Activated T-cell treated with anti-CD3 and anti-CD28 coated beads for 4 hours (primary cell): ENCODE results near the gene ENTPD6.
"Not testable (repeated sequence)": the region's sequence is repeated elsewhere in the genome, so short reads cannot be mapped to it uniquely, and the experiment has no call there.

Source experiments
- DNase-seq: peaks from one replicate; pipeline ENCODE4 v3.0.0-alpha.2; 2020

ENTPD6 gene

DNA sequence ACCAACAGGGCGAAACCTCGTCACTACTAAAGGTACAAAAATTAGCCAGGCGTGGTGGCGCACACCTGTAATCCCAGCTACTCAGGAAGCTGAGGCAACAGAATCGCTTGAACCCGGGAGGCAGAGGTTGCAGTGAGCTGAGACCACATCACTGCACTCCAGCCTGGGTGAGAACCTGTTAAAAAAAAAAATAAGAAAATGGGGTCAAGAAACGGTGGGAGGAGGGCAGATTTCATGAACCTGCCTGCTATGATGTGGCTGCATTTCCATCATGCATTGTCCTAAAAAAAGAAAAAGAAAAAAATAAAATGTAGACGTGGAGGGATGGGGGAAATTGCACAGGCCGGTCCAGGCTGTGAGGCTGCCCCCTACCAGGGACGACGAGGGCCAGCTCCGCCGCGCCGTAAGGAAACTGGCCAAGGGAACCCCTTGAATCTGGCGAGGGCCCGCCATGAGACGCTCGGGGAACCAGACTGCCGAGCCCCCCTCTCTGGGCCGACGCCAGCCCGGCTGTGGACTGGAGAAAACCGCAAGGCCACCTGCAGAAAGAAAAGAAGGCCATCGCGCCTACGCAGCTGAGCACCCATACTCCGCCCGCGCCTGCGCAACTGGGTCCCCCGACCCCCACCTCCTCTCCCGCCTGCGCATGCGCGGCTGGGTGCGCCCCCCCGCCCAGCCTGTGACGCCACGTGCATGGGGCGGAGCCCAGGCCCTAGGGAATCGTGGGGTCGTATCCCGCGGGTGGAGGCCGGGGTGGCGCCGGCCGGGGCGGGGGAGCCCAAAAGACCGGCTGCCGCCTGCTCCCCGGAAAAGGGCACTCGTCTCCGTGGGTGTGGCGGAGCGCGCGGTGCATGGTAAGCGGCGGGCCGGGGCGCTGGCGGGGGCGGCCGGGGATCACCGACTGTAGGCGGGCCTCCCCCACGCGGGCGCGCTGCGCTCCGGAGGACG, at the start of gene ENTPD6:
TSS of gene ENTPD6 (plus strand) at position 699 of the 948 bp plus-strand sequence. CDS start 10,825 bp downstream, outside the sequence.
- DNase-seq = peak; percentile 89

DNA sequence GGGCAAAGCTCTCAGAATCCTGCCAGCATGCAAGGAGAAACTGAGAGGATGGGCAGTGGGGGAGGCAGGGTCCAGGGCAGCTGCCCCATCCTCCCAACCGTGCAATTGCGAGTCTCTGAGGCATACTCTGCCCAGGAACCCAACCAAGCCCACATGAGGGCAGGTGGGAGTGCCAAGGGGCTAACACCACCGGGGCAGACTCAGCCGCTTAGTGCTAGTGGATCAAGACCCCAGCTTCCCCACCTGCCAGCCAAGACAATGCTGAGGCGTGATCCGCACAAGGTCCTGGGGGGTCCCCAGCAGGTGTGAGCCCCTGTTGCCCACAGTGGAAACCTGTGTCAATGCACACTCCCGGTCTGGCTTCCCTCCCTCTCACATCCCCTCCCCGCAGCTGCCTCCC, 48.5 kb upstream of the ENTPD6 start:
- no peak for DNase-seq

DNA sequence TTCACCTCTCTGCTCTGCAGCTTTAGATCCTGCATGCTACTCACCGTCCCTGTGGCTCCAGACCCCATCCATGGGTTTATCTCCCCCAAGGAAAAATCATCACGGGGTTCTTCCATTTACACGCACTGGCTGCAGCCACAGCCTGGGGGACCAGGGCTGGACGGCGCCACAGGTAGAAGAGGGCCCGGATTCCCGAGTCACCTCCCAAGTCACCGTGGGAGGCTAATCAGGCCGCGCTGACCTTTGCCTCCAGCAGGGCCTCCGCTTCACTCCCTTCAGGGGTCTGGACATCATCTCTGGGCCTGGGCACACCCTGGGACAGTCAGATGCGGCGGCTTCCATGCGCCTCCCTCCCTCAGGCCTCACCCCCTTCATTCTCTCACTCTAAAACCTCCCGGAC, 47.8 kb upstream of the ENTPD6 start:
- no peak for DNase-seq

DNA sequence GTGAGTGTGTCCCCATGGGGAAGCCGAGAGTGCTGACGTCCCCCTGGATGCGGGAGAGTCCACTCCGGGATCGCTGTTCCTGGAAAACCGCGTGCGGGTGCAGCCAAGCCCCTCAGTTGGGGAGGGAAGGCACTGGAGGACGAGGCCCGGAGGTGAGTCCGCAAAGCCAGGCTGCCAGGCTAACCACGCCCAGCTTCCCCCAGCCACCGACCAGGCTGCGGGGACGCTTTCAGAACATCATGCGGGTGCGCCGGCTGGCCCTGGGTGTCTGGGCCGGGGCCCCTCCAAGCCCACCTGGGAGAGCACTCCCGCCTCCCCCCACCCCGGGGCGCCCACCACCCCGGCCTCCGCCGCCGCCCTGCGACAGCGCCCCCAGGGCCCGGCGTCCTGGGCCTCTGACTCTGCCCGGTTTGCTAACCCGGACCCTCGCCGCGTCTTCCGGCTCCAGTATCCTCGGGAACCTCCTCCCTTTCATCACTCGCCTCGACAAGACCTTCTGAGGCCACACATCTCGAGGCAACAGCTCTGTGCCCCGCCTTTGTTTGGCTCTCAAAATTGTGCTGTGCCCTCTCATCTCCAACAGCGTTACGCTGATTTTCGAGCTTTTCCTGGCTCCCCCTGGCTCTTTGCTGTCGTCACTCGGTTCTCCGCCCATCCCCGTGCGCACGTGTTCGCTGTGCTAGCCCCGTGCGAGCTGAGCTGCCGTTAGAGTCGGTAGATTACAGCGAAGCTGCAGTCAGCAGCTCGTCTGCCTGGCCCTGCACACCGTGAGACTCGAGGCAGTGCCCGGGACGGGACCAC, 47.1 kb upstream of the ENTPD6 start:
- peak; percentile 56 for DNase-seq

DNA sequence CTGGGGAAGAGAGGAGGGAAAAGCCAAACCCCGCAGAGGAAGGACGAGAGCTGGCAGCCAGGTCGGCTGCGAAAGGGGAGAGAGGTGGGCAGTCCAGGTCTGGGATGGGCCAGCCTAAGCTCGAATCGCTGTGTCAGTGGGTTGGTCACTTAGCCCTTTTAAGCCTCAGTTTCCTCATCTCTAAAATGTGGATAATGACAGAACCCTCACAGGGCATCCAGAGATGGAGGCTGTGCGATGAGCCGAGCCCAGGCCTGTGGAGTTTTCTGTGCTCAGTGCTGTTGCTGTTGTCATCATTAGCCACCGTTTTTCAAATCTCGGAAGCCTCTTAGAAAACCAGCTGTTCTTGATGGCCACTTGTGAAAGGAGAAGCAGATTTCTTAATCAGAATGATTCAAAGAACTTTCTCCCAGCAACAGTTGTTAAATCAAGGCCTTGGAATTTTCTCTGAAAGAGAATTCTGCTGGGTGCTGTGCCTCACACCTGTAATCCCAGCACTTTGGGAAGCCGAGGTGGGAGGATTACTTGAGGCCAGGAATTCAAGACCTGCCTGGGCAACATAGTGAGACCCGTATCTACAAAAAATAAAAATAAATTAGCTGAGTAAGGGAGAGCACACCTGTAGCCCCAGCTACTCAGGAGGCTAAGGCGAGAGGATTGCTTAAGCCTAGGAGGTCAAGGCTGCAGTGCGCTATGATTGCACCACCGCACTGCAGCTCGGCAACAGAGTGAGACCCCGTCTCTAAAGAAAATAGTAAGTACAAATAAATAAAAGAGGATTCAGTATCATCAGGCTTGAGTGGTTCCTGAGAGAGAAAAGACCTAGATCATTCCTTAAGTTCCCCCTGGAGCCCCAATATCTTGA, 46.3 kb upstream of the ENTPD6 start:
- no peak for DNase-seq

DNA sequence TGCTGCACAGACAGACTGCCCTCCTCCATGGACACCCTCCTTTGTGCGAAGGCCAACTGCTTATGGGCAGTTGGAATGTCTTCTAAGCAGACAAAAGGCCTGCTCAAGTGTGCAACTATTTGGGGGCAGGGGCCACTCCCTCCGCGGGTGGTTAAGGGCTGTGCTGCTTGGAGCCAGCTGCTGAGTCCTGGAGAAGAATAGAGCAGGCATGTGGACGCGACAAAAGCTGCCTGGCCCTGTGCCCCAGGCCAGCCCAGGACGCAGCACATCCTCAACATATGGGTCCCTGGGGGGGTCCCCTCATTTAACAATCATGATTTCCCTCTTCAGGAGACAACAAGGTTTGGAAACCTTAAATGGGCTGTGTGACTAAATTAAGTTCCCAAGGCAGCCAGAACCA, 45.5 kb upstream of the ENTPD6 start:
- no peak for DNase-seq

DNA sequence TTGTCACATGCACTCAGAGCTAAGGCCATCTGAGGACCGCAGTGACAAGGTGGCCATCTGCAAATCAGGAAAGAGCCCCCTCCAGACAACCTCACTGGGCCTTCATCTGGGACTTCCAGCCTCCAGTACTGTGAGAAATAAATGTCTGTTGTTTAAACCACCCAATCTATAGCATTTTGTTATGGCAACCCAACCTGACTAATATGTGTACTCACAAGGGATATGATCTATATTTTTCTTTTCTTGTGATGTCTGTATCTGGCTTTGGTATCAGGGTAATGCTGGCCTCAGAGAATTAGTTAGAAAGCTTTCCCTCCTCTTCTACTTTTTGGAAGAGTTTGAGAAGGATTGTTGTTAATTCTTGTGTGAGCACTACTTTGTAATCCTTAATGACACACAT, 37.5 kb upstream of the ENTPD6 start:
- DNase-seq = no peak

DNA sequence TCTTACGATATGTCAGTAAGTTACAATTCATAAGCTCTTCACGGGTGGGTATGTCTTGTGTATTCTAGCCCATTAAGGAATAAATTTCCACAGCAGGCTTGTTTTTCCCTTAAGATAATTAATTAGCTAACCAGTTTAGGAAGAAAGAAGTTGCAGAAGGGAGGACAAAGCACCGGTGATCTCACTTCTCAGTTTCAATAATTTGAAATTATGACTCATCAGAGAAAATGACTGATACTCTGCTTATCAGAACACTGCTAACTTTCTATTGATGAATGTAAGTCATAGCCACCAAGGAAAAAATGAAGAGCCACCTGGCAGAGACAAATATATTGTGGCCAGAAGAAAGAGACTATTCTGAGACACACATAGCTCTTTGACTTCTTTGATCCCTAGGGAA, 35.0 kb upstream of the ENTPD6 start:
- DNase-seq = no peak

DNA sequence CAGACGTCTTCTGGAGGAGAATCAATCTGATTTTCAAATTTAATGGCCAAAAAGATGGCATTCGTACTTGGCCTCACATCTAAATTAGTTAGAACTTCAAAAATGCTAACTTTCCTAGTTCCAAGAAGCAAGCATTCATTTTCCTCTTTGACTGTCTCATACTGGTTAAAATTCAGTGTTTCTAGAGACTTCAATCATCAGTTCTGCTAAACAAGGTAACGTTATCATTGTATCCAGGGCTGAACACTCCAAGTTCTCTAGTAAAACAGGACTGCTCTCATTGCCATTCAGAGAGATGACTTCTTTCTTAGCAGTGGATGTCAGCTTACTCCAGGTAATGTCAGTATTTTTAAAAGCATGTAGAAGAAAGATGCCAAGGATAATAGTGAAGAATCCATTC, 34.6 kb upstream of the ENTPD6 start:
- DNase-seq = no peak

DNA sequence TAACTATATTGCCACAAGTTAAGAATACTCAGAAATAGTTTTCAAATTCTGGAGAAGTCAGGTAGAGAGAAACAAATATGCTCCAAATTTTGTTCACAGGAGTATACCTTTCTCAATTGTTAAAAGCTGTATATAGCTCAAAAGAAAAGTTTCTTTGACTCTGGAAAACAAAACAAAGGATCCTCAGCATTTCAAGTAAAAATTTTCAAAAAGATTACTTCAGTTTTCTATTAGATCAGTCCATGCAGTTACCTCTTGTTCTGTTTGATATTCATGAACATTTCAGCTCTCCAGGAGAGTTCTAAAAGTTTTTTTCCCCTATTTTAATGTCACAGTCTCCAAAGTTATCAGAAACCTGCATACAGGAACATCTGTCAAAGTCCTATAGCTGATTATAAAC, 30.4 kb upstream of the ENTPD6 start:
- no peak for DNase-seq

DNA sequence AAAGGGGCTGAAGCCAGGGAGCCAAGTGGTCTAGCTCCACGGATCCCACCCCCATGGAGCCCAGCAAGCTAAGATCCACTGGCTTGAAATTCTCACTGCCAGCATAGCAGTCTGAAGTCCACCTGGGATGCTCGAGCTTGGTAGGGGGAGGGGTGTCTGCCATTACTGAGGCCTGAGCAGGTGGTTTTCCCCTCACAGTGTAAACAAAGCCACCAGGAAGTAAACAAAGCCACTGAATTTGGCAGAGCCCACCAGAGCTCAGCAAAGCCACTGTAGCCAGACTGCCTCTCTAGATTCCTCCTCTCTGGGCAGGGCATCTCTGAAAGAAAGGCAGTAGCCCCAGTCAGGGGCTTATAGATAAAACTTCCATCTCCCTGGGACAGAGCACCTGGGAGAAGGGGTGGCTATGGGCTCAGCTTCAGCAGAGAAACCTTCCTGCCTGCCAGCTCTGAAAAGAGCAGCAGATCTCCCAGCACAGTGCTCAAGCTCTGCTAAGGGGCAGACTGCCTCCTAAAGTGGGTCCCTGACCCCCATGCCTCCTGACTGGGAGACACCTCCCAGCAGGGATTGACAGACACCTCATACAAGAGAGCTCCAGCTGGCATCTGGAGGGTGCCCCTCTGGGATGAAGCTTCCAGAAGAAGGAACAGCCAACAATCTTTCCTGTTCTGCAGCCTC, 29.3 kb upstream of the ENTPD6 start:
- not testable (repeated sequence) for DNase-seq

DNA sequence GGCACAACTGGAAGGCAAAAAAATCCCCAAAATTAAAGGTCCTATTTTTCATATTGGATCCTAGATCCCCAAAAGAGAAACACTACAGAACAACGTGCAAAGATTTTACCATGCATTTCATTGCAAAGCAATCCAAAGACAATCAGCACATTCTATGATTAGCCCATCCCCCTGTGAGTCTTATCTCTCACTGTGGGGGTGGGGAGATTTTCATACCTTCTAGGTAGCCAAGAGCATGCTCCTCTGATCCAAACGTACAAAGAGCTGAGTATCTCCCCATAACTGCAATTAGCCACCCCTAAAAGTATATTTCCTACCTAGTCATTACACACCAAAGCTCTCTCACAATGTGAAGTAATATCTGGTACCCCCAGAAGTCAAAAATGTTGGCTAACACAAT, 22.2 kb upstream of the ENTPD6 start:
- DNase-seq = no peak

DNA sequence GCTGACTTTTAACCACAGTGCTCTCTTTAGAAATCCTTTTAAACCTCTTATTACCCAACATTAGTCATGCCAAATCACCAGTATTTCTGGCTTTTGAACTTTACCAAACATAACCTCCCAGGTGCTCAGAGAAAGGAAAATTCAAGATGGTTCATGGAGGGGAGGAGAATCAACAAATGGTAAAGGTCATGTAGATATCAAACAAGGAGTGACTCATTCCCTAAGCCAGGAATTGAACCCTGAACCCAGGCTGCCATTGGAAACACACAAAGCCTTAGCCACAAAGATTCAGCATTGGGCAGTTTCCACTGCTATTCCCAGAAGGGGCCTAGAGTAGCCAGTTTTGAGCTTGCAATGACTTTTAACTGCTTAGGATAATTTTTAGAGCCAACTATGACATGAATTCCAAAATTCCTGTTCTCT, 21.6 kb upstream of the ENTPD6 start:
- DNase-seq = no peak

DNA sequence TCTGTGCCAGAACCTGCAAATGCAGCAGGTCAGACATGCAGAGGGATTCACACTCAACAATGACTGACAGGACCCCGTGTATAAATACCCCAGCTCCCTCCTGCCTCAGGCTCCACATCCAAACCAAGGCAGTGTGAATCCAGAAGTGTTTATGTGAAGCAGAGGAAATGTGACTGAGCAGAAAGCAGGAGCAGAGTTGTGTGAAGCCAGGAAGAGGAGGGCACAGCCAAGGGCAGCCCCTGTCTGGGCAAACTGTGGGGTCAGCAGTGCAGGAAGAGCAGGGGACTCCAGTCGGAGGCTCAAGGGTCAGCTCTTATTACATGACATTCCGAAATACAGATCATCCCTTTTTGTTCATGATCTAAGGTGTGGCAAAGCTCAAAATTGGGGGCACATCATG, 19.3 kb upstream of the ENTPD6 start:
- DNase-seq = no peak

DNA sequence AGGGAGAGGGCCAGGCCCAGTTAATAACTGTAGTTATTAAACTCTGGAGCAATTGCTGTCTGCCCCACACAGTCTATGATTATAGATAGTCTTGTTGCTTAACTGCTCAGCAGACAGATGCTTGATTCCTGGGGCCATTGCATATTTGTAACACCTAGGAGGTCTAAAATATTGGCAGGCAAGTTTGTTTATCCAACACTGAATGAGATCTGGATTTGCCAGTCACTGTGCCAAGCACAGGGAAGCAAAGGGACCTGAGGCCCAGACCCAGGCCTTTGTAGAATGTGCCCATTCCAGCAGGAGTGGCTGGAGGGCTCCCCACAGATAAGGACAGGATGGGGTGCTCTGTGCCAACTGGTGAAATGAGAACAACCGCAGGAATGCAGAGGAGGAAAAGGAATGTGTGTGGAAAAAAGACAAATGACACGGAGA, 17.6 kb upstream of the ENTPD6 start:
- no peak for DNase-seq

DNA sequence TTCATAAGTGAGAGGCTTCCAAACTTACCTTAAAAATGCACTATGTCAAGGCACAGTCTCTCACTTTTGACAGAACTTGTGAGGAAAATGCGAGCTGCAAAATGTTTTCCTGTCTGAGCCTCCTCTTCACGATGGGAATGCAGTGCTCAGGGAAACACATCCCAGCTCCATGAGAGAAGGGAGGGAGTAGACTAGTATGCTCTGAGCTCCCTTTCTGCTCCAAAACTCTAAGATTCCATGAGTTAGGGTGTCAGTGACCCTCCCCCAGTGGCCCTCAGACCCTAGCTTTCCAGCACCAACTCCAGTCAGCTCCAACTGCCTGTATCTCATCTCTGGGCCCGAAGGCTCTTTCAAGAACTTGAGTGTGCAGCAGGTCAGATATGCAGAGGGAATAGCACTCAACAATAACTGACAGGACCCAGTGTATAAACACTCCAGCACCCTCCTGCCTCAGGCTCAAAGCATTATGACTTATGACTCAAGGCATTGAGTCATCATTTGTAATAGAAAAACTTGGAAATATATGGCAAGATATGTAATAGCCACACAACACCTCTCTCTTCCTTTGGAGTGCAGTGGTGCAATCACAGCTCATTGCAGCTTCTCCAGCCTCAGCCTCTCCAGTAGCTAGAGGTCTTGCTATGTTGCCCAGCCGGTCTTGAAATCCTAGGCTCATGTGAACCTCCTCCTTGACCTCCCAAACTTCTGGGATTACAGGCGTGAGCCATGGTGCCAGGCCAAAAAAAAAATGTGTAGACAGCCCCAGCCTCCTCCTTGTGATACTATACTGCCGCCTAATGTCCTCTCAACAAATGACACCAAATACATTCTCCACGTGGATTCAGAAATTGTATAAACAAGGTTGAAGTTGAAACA, 16.7 kb upstream of the ENTPD6 start:
- DNase-seq = no peak

DNA sequence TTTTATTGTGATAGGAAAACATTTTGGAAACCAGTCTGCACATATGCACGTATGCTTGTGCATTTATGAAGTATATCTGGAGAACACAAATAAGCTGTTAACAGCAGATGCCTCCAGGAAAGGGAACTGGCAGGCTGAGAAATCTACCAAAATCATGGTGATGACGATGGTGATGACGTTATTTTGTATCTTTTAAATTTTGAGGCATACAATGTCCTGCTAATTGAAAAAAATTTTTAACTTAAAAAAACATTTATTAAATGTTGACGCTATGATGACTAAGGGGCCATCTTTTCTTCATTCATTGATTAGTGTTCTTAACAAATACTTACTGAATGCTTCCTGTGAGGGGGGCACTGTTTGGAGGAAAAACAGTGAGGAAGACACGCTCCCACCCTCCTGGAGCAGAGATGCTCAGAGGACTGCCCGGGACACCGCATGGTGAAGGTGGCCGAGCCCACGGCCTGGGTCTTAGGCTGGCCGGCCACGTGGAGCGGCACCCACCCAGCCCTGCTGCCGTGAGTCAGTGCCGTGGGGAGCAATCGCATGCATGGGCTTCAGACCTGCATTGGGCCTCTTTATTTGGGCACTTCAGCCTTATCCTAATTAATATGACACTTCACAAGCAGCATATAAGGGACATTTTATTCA, 15.9 kb upstream of the ENTPD6 start:
- no peak for DNase-seq

DNA sequence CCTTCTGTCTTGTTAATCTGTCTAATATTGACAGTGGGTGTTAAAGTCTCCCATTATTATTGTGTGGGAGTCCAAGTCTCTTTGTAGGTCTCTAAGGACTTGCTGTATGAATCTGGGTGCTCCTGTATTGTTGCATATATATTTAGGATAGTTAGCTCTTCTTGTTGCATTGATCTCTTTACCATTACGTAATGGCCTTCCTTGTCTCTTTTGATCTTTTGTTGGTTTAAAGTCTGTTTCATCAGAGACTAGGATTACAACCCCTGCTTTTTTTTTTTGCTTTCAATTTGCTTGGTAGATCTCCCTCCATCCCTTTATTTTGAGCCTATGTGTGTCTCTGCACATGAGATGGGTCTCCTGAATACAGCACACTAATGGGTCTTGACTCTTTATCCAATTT, 11.1 kb upstream of the ENTPD6 start:
- not testable (repeated sequence) for DNase-seq

DNA sequence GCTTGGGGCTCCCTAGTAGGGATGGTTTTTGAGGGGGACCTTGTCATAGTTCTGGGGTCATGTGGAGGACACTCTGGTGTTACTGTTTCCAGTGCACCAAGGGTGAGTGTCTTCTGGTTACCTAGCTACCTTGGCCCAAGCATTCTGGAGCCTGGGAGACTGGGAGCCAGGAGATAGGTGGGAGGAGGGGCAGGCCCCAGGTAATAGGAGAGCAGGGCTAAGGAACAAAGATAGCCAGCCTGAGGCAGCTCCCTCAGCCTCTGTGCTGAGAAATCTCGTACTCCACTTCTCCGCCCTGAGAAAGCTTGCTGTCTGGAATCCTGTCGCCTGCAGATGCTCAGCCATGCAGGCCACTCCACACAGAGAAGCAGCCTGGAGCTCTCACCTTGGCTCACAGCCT, 8.3 kb upstream of the ENTPD6 start:
- DNase-seq = no peak

DNA sequence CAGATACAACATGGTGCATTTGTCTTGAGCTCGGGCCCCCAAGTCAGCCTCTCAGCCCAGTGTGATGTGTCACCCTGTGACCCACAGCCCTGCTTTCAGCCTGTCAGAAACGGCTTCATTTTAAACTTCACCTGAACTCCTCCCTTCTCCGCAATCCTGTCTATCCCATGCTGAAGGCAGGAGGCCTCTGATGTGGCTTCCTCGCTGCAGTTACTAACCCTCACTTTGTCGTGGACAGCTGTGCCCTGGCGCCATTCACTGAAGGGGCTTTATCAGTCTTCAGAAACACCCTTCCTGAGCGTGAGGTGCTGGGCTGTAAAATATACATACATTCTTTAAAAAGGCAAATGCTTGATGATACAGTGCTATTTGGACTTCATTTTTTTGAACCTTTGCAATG, 7.9 kb upstream of the ENTPD6 start:
- DNase-seq = no peak

DNA sequence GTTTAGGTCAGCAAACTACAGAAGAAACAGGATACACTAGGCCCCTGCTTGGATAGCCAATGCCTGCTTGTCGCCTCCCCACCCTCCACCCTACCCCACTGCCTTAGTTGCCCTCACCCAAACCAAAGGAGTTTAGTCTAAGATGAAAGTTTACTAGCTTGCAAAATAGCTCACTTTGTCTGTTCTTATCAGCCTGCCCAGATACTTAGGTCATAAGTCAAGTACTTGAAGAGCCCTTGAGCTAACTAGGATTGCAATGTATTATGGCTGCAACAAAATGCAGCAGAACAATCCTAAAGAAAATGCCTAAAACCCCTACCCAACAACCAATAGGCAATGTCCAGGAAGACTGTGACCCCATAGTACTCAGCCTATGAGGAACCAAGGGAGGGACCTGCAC, 7.3 kb upstream of the ENTPD6 start:
- no peak for DNase-seq
